Stimulated activated CD8-positive, alpha-beta memory T cell treated with anti-CD3 and anti-CD28 coated beads, Interleukin-7, amount 100 ng/mL, for 48 hours (primary cell): ENCODE results near the gene C17orf75.

Experiments used
- DNase-seq, 2 donors: peaks; one replicate each; pipeline ENCODE4 v3.0.0-alpha.2; 2020; ENCODE audit warnings: low read depth in 1 of 2; ENCODE audit errors: extremely low read depth in 1 of 2

Gene C17orf75

GRCh38 chr17:32279891-32280716 lies 61.9 kb downstream of the C17orf75 start:
- no peak for DNase-seq

DNA sequence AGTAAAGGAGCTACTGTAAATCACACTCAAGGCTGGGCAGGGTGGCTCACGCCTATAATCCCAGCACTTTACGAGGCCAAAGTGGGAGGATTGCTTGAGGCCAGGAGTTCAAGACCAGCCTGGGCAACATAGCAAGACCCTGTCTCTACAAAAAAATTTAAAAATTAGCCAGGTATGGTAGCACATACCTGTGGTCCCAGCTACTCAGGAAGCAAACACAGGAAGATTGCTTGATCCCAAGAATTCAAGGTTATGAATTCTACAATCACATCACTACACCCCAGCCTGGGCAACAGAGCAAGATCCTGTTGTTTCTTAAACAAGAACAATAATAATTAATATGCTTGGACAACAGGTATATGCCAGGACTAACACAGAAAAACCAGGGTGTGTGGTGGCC lies 63.2 kb downstream of the C17orf75 start:
- DNase-seq = no peak
